OCI-LY1 (cell line): ENCODE measurements around the gene NUP214.

ENCODE experiments used
- H2AFZ ChIP-seq: fragments of 200-600 bp; sonication (generic), shearing (Covaris generic); 2 replicates; pipeline ENCODE4 v1.6.0; 2014; ENCODE audit warnings: antibody characterized with exemption, mild to moderate bottlenecking, low read length
- H3F3A ChIP-seq: fragments of 200-600 bp; sonication (generic), shearing (Covaris generic); 2 replicates; pipeline ENCODE4 v1.6.0; 2014; ENCODE audit warnings: mild to moderate bottlenecking, antibody characterized with exemption, low read length, moderate library complexity; ENCODE audit not compliant: insufficient read depth
- H3K27ac ChIP-seq: fragments of 200-600 bp; sonication (generic); 2 replicates; pipeline ENCODE4 v1.5.1; 2014; ENCODE audit warnings: low read length, mixed run types, mild to moderate bottlenecking, low read depth; ENCODE audit not compliant: poor library complexity, severe bottlenecking
- H3K27me3 ChIP-seq: fragments of 200-600 bp; sonication (generic); 2 replicates; pipeline ENCODE4 v1.6.0; 2014; ENCODE audit warnings: antibody characterized with exemption, mild to moderate bottlenecking, low read length, moderate library complexity; ENCODE audit not compliant: insufficient read depth
- H3K36me3 ChIP-seq: fragments of 200-600 bp; sonication (generic); 2 replicates; pipeline ENCODE4 v1.6.1; 2014; ENCODE audit warnings: mild to moderate bottlenecking, antibody characterized with exemption, low read length, moderate library complexity, mixed read lengths; ENCODE audit not compliant: insufficient read depth
- H3K4me1 ChIP-seq: fragments of 200-600 bp; sonication (generic); 2 replicates; pipeline ENCODE4 v1.5.1; 2014; ENCODE audit warnings: mild to moderate bottlenecking, low read length, moderate library complexity; ENCODE audit not compliant: insufficient read depth, severe bottlenecking
- H3K4me2 ChIP-seq: fragments of 200-600 bp; sonication (generic), shearing (Covaris generic); 2 replicates; pipeline ENCODE4 v1.6.1; 2014; ENCODE audit warnings: low read length
- H3K4me3 ChIP-seq: fragments of 200-600 bp; sonication (generic); 2 replicates; pipeline ENCODE4 v1.5.1; 2014; ENCODE audit warnings: low read length, low read depth, mild to moderate bottlenecking, mixed read lengths; ENCODE audit not compliant: poor library complexity, severe bottlenecking
- H3K79me2 ChIP-seq: fragments of 200-600 bp; shearing (Covaris generic); 2 replicates; pipeline ENCODE4 v1.6.1; 2016; ENCODE audit warnings: mixed run types, low read length, mixed read lengths; ENCODE audit not compliant: insufficient read depth
- H3K9ac ChIP-seq: fragments of 200-600 bp; sonication (generic), shearing (Covaris generic); 2 replicates; pipeline ENCODE4 v1.6.1; 2014; ENCODE audit warnings: mild to moderate bottlenecking, low read length, mixed read lengths
- H3K9me2 ChIP-seq: fragments of 200-600 bp; sonication (generic), shearing (Covaris generic); 2 replicates; pipeline ENCODE4 v1.6.1; 2014; ENCODE audit warnings: low read depth, mild to moderate bottlenecking, low read length, mixed read lengths
- H3K9me3 ChIP-seq: fragments of 200-600 bp; shearing (Covaris generic); 2 replicates; pipeline ENCODE4 v1.6.1; 2014; ENCODE audit warnings: low read length, mixed read lengths
- H4K20me1 ChIP-seq: fragments of 200-600 bp; sonication (generic), shearing (Covaris generic); 2 replicates; pipeline ENCODE4 v1.6.0; 2016; ENCODE audit warnings: mild to moderate bottlenecking, low read length; ENCODE audit not compliant: insufficient read depth
- EZH2 ChIP-seq: fragments of 200-600 bp; sonication (generic), shearing (Covaris generic); IDR thresholded peaks from 2 replicates; pipeline ENCODE4 v1.8.0; 2017; ENCODE audit warnings: borderline replicate concordance, mixed run types, mild to moderate bottlenecking, antibody characterized with exemption, low read length, moderate library complexity, mixed read lengths
- TF ChIP-seq, protein P1 (sequence below): fragments of 200-600 bp; sonication (generic), shearing (Covaris generic); IDR thresholded peaks from 2 replicates; pipeline ENCODE4 v1.5.1; 2017; ENCODE audit warnings: mild to moderate bottlenecking, antibody characterized with exemption, low read length, moderate library complexity, mixed read lengths

Gene NUP214

DNA sequence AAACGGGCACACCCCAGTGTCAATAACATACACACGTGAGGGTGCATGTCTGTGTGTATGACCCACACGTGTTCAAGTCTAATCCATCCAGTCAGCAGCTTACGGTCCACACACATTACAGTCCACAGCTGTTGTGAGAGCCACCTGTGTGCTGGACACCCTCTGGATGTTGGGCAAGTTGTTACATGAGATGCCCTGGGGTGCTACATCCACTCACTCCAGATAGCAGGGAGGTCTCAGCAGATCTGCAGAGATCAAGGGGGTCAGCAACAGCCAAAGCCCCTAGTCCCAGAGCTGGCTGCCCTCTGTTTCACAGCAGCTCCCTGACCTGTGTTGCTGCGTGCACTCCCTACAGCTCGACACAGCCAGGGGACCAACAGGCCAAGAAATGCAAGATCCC lies 33.4 kb upstream of the NUP214 start:
- Histone ChIP-seq H3K4me2 (no peak overlapping the region), H3K27me3 (peaks cover 4% of the 10 kb centered on the region), H3K9me2 (no peaks in the 10 kb centered on the region), H4K20me1 (no peaks in the 10 kb centered on the region), H2AFZ (no peak overlapping the region), H3K4me3 (no peak overlapping the region), H3K27ac (no peak overlapping the region), H3F3A (no peaks in the 10 kb centered on the region), H3K4me1 (peaks cover 3% of the 10 kb centered on the region), H3K79me2 (no peaks in the 10 kb centered on the region), H3K9ac (no peak overlapping the region), H3K9me3 (no peaks in the 10 kb centered on the region), H3K36me3 (no peaks in the 10 kb centered on the region)
- no peak for TF ChIP-seq EZH2
- TF ChIP-seq, protein P1, sequence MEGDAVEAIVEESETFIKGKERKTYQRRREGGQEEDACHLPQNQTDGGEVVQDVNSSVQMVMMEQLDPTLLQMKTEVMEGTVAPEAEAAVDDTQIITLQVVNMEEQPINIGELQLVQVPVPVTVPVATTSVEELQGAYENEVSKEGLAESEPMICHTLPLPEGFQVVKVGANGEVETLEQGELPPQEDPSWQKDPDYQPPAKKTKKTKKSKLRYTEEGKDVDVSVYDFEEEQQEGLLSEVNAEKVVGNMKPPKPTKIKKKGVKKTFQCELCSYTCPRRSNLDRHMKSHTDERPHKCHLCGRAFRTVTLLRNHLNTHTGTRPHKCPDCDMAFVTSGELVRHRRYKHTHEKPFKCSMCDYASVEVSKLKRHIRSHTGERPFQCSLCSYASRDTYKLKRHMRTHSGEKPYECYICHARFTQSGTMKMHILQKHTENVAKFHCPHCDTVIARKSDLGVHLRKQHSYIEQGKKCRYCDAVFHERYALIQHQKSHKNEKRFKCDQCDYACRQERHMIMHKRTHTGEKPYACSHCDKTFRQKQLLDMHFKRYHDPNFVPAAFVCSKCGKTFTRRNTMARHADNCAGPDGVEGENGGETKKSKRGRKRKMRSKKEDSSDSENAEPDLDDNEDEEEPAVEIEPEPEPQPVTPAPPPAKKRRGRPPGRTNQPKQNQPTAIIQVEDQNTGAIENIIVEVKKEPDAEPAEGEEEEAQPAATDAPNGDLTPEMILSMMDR: no peak

- no peak overlapping the region for H3K9ac ChIP-seq
- H3K4me1 ChIP-seq: peaks cover 3% of the 10 kb centered on the region
- TF ChIP-seq, protein P1: no peak
- TF ChIP-seq EZH2: no peak
- H3K36me3 ChIP-seq: no peaks in the 10 kb centered on the region
- H3K27ac ChIP-seq: no peak overlapping the region
- H3K4me3 ChIP-seq: no peak overlapping the region
- no peak overlapping the region for H3K4me2 ChIP-seq
- H3K9me3 ChIP-seq: no peaks in the 10 kb centered on the region
- H3F3A ChIP-seq: no peaks in the 10 kb centered on the region
- H4K20me1 ChIP-seq: no peaks in the 10 kb centered on the region
- no peaks in the 10 kb centered on the region for H3K79me2 ChIP-seq
- no peaks in the 10 kb centered on the region for H3K9me2 ChIP-seq
- no peak overlapping the region for H2AFZ ChIP-seq
- peaks cover 4% of the 10 kb centered on the region for H3K27me3 ChIP-seq
These were observed 32.6 kb upstream of the NUP214 start for GRCh38 chr9:131092548-131093440.

- H3K4me1 ChIP-seq: peaks cover 3% of the 10 kb centered on the region
- no peaks in the 10 kb centered on the region for H3K79me2 ChIP-seq
- H3K4me2 ChIP-seq: no peak overlapping the region
- H3K36me3 ChIP-seq: no peaks in the 10 kb centered on the region
- H3K27me3 ChIP-seq: peaks cover 4% of the 10 kb centered on the region; the same call in 1 of the 2 replicates
- no peak overlapping the region for H2AFZ ChIP-seq
- no peak overlapping the region for H3K4me3 ChIP-seq
- no peaks in the 10 kb centered on the region for H3K9me3 ChIP-seq
- H3K9ac ChIP-seq: no peak overlapping the region
- H4K20me1 ChIP-seq: no peaks in the 10 kb centered on the region
- TF ChIP-seq, protein P1: no peak
- no peak for TF ChIP-seq EZH2
- no peak overlapping the region for H3K27ac ChIP-seq
- no peaks in the 10 kb centered on the region for H3F3A ChIP-seq
- H3K9me2 ChIP-seq: no peaks in the 10 kb centered on the region
These were observed 31.4 kb upstream of the NUP214 start for GRCh38 chr9:131094015-131094414.
